Measurements from ENCODE around the gene ZBED2. TPM values are rescaled to one million over a fixed set of nuclear protein-coding genes. Genes with fewer than 3 reads are reported as not detected.

Gene ZBED2
- total RNA-seq, 1 donor from 2014 or later: not detected

- H3K36me3 Mint-ChIP-seq (ENCODE audit: insufficient read depth): no peaks in the 10 kb centered on the region
- no peak overlapping the region for H3K27ac Mint-ChIP-seq
- H3K27me3 Mint-ChIP-seq: peaks cover 4% of the 10 kb centered on the region
- H3K9me3 Mint-ChIP-seq (ENCODE audit: low read depth): peaks cover 3% of the 10 kb centered on the region
- H3K4me1 Mint-ChIP-seq (ENCODE audit: low read depth): no peaks in the 10 kb centered on the region
- DNase-seq (ENCODE audit: low spot score, unreplicated experiment): no peak
- H3K4me3 Mint-ChIP-seq (ENCODE audit: low read depth): no peak overlapping the region
- TF ChIP-seq CTCF (IDR thresholded peaks at IDR 0.05; ENCODE audit: unreplicated experiment): no peak
Observed at GRCh38 chr3:111592936-111593335, 2.2 kb downstream of the ZBED2 start.

GRCh38 chr3:111592143-111592542 is 3.0 kb downstream of the ZBED2 start:
- no peak overlapping the region for H3K27ac Mint-ChIP-seq
- H3K4me1 Mint-ChIP-seq (ENCODE audit: low read depth): no peaks in the 10 kb centered on the region
- no peak for TF ChIP-seq CTCF (IDR thresholded peaks at IDR 0.05; ENCODE audit: unreplicated experiment)
- DNase-seq (ENCODE audit: low spot score, unreplicated experiment): no peak
- H3K9me3 Mint-ChIP-seq (ENCODE audit: low read depth): peaks cover 3% of the 10 kb centered on the region
- peaks cover 3% of the 10 kb centered on the region for H3K27me3 Mint-ChIP-seq
- H3K36me3 Mint-ChIP-seq (ENCODE audit: insufficient read depth): no peaks in the 10 kb centered on the region
- no peak overlapping the region for H3K4me3 Mint-ChIP-seq (ENCODE audit: low read depth)

GRCh38 chr3:111591555-111591954 is 3.6 kb downstream of the ZBED2 start:
- Mint-ChIP-seq H3K27ac (no peak overlapping the region), H3K9me3 (ENCODE audit: low read depth) (peaks cover 7% of the 10 kb centered on the region), H3K4me1 (ENCODE audit: low read depth) (no peaks in the 10 kb centered on the region), H3K36me3 (ENCODE audit: insufficient read depth) (peaks cover 1% of the 10 kb centered on the region), H3K27me3 (peaks cover 3% of the 10 kb centered on the region), H3K4me3 (ENCODE audit: low read depth) (no peak overlapping the region)
- DNase-seq (ENCODE audit: low spot score, unreplicated experiment): no peak
- no peak for TF ChIP-seq CTCF (IDR thresholded peaks at IDR 0.05; ENCODE audit: unreplicated experiment)

GRCh38 chr3:111590143-111590491 is 5.0 kb downstream of the ZBED2 start:
- no peak overlapping the region for H3K4me3 Mint-ChIP-seq (ENCODE audit: low read depth)
- H3K27ac Mint-ChIP-seq: no peak overlapping the region
- peaks cover 3% of the 10 kb centered on the region for H3K27me3 Mint-ChIP-seq
- no peak for DNase-seq (ENCODE audit: low spot score, unreplicated experiment)
- no peaks in the 10 kb centered on the region for H3K4me1 Mint-ChIP-seq (ENCODE audit: low read depth)
- TF ChIP-seq CTCF (IDR thresholded peaks at IDR 0.05; ENCODE audit: unreplicated experiment): no peak
- H3K36me3 Mint-ChIP-seq (ENCODE audit: insufficient read depth): peaks cover 1% of the 10 kb centered on the region
- H3K9me3 Mint-ChIP-seq (ENCODE audit: low read depth): peaks cover 11% of the 10 kb centered on the region

GRCh38 chr3:111589303-111590142 is 5.6 kb downstream of the ZBED2 start:
- Mint-ChIP-seq H3K27ac (no peak overlapping the region), H3K9me3 (ENCODE audit: low read depth) (peaks cover 11% of the 10 kb centered on the region), H3K4me1 (ENCODE audit: low read depth) (no peaks in the 10 kb centered on the region), H3K27me3 (peaks cover 3% of the 10 kb centered on the region), H3K36me3 (ENCODE audit: insufficient read depth) (peaks cover 1% of the 10 kb centered on the region), H3K4me3 (ENCODE audit: low read depth) (no peak overlapping the region)
- no peak for TF ChIP-seq CTCF (IDR thresholded peaks at IDR 0.05; ENCODE audit: unreplicated experiment)
- no peak for DNase-seq (ENCODE audit: low spot score, unreplicated experiment)

Measured in progenitor cell of endocrine pancreas (in vitro differentiated cells).